Skin epidermis (tissue), 12 donors: ENCODE results near the gene WDFY4.

ENCODE experiments used
- H3K27ac ChIP-seq, 21 experiments: fragments of 200-600 bp; sonication (generic) in 11 of 21; one replicate each; pipeline ENCODE4 v1.5.0; 2020; ENCODE audit warnings: mild to moderate bottlenecking in 3 of 21, inconsistent platforms in 2 of 21, moderate library complexity in 2 of 21
- H3K4me3 ChIP-seq, 7 experiments: fragments of 200-600 bp; sonication (generic) in 2 of 7; one replicate each; pipeline ENCODE4 v1.5.0; 2020; ENCODE audit warnings: inconsistent platforms in 2 of 7, mild to moderate bottlenecking in 2 of 7, moderate library complexity in 1 of 7

Gene WDFY4

DNA sequence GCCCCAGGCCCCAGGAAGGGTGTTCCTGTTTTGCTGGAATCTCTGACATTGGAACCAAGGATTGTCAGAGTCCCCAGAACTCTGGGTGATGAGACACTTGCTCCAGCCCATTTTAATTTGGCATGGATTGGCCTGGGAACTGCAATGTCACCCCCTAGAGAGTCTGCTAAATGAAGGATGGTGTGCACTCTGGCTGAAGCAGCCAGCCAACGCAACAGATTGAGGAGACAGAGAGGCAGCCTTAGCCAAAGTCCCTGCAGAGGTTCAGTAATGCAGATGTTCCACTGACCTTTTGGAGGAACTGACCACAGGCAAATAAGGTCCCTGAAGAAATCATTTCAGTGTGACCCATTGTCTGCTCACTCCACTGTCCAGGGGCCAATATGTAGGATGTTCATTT is 241.6 kb downstream of the WDFY4 start:
- H3K27ac ChIP-seq, result no peak overlapping the region
- H3K4me3 ChIP-seq, result no peak overlapping the region

- Histone ChIP-seq H3K4me3 (no peak overlapping the region), H3K27ac (no peak overlapping the region)
Observed at GRCh38 chr10:48926764-48927540, 242.3 kb downstream of the WDFY4 start.

DNA sequence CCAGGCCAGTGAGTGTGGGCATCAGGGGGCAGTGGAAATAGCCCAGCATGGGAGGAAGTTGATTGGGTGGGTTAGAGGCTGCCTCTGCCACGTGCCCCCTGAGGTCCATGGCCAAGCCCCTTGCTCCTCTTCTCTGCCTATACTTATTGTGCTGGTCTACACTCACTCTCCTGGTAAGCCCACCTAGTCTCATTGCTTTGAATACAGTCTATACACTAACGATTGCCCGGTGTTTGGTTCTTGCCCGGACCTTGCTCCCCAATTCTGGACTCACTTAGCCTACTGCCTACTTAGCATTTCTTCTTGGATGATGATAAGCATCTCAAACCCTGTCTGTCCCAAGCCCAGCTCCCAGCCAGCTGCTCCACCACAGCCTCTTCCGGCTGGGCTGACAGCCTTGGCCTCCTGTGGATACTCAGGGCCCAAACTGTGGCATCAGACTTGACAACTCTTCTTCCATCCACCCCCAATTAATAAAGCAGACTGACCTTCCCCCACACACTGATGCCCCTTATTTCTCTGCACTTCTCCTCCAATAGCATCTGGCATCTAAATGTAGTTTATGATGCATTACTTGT is 244.8 kb downstream of the WDFY4 start:
- Histone ChIP-seq H3K4me3 (no peak overlapping the region), H3K27ac (no peak overlapping the region)

DNA sequence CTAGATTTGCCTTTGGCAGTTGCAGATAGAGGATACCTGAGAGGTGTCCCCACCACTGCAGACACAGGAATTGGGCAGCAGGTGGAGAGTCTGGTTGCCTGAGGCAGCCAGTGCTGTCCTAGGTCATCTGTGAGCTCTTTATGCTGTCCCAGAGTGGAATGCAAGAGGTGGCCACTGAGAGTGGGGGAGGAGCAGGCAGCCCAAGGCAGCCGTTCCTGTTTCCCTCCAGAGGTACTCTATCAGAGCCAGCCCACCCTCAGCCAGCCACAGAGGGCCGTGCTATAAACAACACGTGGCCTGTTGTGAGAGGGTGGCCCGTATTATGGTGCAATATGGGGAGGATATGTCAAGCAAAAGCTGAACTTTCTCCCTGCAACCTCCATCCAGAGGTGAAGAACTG is 246.5 kb downstream of the WDFY4 start:
- H3K27ac ChIP-seq, result no peak overlapping the region
- no peak overlapping the region for H3K4me3 ChIP-seq

- Histone ChIP-seq H3K27ac (no peak overlapping the region), H3K4me3 (no peak overlapping the region)
Observed at GRCh38 chr10:48932831-48933664, 248.4 kb downstream of the WDFY4 start.

DNA sequence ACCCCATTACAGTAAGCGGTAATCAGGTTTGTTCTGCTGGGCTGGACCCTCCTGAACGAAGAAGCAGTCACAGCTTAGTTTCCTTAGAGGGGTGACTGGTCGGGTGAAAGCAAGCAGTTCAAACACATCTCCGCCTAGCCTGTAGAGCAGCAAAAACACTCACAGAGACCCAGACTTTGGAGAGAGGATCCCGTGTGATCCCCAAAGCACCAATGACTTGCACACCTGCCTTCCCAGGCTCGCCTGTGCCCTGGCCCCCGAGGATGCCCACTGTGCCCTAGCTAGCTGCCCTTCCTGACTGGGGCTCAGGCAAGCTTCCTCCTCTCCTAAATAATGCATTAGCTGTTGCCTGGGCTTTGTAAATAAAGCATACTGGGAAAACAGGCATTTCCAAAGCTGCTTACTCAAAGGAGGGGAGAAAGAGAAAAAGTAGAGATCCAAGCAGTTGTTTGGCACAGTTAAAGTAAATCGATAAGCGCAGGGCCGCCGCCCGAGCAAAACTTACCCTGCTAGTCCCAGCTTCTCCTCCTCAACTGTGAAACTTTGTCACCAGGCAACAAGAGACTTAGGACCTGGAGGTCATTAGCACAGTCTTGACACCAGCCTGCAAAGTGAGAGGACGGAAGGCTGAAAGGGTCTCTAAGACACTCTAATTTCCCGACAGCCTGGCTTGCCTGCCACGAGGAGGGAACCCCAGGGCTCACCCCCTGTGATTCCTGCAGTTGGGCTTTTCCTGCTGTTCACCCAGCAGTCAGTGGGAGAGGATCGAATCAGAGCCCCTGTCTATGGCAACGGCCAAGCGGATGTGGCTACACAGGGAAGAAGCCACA is 250.2 kb downstream of the WDFY4 start:
- Histone ChIP-seq H3K4me3 (no peak overlapping the region), H3K27ac (peak overlapping the region in 1 of 21 experiments; percentile 23)

DNA sequence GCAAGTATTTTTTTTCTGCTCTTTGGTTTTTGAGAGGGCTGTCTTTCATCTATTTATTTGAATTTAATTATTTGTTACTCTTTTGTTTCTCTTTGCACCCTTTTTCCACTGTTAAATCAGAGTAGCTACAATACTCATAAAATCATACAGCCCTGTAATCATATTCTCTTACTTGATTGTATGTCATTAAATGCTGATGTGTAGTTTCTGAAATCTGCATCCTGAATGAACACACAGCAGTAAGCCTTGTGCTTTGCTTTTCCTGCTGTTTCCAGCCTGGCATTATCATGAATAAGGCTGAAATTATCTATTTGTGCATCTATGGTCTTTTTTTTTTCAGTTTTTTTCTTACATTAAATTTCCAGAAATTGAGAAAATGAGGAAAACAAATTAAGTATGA is 250.9 kb downstream of the WDFY4 start:
- H3K27ac ChIP-seq, result no peak overlapping the region
- H3K4me3 ChIP-seq, result no peak overlapping the region

- Histone ChIP-seq H3K27ac (no peak overlapping the region), H3K4me3 (no peak overlapping the region)
Observed at GRCh38 chr10:48937796-48938195, 253.1 kb downstream of the WDFY4 start.

DNA sequence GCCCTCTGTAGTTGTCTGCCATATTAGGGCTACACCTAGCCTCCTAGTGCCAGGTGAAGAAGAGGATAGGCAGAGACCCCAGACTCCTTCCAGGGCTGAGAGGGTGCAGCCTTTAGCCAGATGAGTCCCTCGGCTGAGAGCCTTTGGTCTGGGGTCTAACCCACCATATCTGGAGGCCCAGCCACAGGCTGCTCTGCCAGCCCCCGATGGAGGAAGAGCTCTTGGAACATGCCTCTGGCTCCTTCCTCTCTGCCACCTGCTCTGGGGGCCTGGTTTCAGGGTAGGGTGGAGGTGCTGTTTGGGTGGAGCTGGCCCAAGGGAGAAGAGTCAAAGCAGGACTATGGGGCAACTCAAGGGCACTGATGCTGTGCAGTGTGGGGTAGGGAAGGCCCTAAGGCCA is 253.6 kb downstream of the WDFY4 start:
- H3K4me3 ChIP-seq, result no peak overlapping the region
- H3K27ac ChIP-seq, result no peak overlapping the region

DNA sequence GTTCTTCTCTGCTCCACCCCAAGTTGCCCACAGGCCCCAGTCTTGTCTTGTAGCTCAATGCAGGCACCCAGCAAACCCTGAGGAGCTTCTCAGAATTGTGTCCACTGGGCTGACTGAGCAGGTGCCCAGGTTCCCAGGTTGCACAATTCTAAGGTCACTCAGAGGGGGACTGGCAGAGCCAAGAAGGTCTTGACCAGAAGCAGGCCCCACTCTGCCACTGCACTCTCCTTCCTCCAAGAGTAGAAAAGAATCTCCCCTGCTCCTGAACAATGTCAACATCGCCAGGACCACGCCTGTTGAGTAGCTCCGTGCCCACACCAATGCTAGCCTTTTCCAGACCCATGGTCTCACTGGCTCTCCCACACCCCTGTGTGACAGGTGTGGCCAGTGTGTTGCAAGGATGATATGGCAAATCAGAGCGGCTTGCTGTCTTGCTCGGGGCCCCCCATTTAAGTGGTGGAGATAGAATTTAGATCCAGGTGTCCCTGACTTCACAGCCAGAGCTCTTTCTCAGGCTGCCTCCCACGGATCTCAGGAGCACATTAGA is 254.4 kb downstream of the WDFY4 start:
- H3K27ac ChIP-seq, result no peak overlapping the region

DNA sequence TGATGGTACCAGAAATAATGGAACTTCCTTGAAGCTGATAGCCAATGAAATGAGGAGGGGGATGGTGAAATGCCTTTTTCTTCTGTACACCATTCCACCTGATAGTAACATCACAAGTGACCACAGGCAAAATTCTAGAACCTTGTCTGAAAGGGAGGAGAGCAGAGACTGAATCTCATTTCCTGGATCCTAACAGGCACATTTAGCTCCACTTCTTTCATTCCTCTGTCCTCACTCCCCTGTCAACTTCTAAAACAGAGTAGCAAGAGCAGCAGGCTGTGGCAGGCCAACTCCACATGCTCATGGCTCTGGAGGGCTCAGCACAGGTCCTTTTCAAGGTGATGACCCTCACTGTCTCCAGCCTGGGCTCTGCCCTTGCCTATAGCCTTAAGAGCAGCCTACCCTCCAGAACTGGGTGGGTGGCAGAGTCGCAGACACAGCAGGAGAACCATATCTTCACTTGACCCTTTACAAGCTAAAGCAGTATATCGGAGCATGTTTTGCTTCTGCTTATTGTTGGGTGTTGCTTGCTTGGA is 255.2 kb downstream of the WDFY4 start, which contains the start of gene LRRC18:
Gene LRRC18, minus strand, starts transcription at position 51 of the 536 bp plus-strand sequence. CDS start 25,685 bp downstream, outside the sequence.
- H3K4me3 ChIP-seq, result no peak within 1 kb of the TSS
- H3K27ac ChIP-seq, result no peak within 1 kb of the TSS

More for the DNA sequence above, 254.4 kb downstream of the WDFY4 start:
- no peak overlapping the region for H3K4me3 ChIP-seq

GRCh38 chr10:48940372-48940771 is 255.7 kb downstream of the WDFY4 start:
- H3K27ac ChIP-seq, result no peak overlapping the region
- H3K4me3 ChIP-seq, result no peak overlapping the region

DNA sequence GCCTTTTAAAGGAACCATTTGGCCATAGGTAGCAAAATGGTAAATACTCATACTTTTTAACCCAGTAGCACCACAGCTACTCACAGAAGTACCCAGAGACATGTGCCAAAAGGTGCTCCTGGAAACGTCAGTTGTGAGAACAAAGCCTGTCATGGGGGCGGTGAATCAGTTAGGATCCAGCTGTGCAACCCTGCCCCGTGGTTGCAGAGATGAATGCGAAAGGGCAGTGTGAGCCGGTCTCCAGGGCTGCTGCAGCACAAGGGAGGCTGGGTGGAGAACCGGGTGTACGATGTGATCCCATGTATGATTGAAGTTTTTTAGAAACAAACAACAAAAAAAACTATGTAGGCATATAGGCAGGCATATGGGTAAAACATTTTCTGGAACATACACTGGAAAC is 256.3 kb downstream of the WDFY4 start:
- Histone ChIP-seq H3K27ac (no peak overlapping the region), H3K4me3 (no peak overlapping the region)

GRCh38 chr10:48941427-48942075 is 256.9 kb downstream of the WDFY4 start:
- H3K27ac ChIP-seq, result no peak overlapping the region
- no peak overlapping the region for H3K4me3 ChIP-seq

DNA sequence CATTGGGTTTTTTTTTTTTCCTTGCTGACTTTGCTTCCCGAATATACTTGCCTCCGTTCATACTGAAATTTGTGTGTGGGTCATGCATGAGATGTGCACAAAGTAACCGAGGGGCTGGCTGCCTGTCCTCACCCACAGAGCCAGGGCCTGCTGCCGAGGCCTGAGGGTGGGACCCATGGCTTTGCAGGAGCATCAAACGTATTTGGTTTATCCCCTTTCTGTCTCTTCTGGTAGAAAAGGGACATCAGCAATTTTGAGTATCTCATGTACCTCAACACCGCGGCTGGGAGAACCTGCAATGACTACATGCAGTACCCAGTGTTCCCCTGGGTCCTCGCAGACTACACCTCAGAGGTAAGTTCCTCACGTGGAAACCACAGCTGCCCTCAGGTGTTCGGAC is 258.4 kb downstream of the WDFY4 start:
- Histone ChIP-seq H3K4me3 (no peak overlapping the region), H3K27ac (no peak overlapping the region)

- Histone ChIP-seq H3K4me3 (no peak overlapping the region), H3K27ac (no peak overlapping the region)
Observed at GRCh38 chr10:48944171-48944570, 259.5 kb downstream of the WDFY4 start.

DNA sequence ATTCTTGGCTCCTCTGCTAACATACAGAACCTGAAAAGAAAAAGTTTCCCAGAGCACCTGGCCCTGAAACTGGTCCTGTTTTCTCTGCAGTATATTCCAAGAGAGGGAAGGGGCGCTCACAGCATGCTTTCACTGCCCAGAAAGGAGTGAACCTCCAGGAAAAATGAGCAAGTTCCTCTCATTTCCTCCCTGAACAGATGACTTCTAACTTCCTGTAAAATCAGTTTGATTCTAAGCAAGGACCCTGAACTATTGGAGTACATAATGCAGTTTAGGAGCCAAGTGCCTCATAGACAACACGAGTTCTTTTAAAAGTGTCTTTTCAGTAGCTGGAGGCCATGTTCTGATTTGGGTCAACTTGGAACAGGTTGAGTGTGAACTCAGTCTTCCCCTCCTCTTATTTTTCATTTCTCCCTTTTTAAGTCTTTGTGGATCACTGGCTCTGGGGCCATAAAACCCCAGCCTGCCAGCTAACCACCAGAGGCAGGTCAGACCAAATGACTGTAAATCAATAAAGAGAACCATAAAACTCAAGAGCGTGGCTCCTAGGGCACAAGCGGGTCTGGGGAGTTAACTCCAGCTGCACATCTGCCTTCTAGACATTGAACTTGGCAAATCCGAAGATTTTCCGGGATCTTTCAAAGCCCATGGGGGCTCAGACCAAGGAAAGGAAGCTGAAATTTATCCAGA is 260.9 kb downstream of the WDFY4 start:
- Histone ChIP-seq H3K4me3 (no peak overlapping the region), H3K27ac (no peak overlapping the region)

- Histone ChIP-seq H3K27ac (no peak overlapping the region), H3K4me3 (no peak overlapping the region)
Observed at GRCh38 chr10:48946332-48946731, 261.7 kb downstream of the WDFY4 start.
